Right lobe of liver (tissue), 6 donors: ENCODE data around the gene CLEC2L. TPM values are rescaled to one million over a fixed set of nuclear protein-coding genes. Genes with fewer than 3 reads are reported as not detected.

ENCODE experiments used
- ATAC-seq, 4 donors: fragments of 200-7000 bp; cut with Tn5 transposase; one replicate each; pipeline ENCODE4 v1.9.1; 2020; ENCODE audit warnings: mild to moderate bottlenecking in 4 of 4, moderate library complexity in 4 of 4
- DNase-seq, 3 donors: peaks; one replicate each; pipeline ENCODE4 v3.0.0-alpha.2; 2020
- H3K27ac ChIP-seq, 3 donors: fragments of 200-600 bp; one replicate each; pipeline ENCODE4 v1.8.0; 2022
- H3K27me3 ChIP-seq, 2 donors: fragments of 200-600 bp; one replicate each; pipeline ENCODE4 v1.8.0; 2022
- H3K36me3 ChIP-seq, 4 donors: fragments of 200-600 bp; sonication (generic) in 1 of 4; one replicate each; pipeline versions ENCODE4 v1.5.1 to v1.8.0; 2017 to 2022; ENCODE audit warnings: control low read depth in 1 of 4
- H3K4me1 ChIP-seq, 4 donors: fragments of 200-600 bp; sonication (generic) in 1 of 4; one replicate each; pipeline versions ENCODE4 v1.5.1 to v1.8.0; 2017 to 2022; ENCODE audit warnings: control low read depth in 1 of 4
- H3K4me3 ChIP-seq, 3 donors: fragments of 200-600 bp; one replicate each; pipeline ENCODE4 v1.8.0; 2022
- H3K9me3 ChIP-seq, 4 donors: fragments of 200-600 bp; sonication (generic) in 1 of 4; one replicate each; pipeline versions ENCODE4 v1.5.1 to v1.8.0; 2017 to 2022; ENCODE audit warnings: control low read depth in 1 of 4
- CTCF ChIP-seq, 4 donors: fragments of 200-600 bp in 3 of 4; fragments of 450-650 bp in 1 of 4; IDR thresholded peaks; one replicate each; pipeline versions ENCODE4 v1.5.1 to v1.8.0; 2016 to 2022; ENCODE audit warnings: antibody characterized with exemption in 4 of 4, mild to moderate bottlenecking in 2 of 4
- POLR2A ChIP-seq: fragments of 450-650 bp; IDR thresholded peaks from one replicate; pipeline ENCODE4 v1.6.1; 2017; ENCODE audit warnings: antibody characterized with exemption, mild to moderate bottlenecking
- WGBS: methylation state at CpG from one replicate; pipeline ENCODE4 v1.1.6; 2018; ENCODE audit warnings: low coverage, low lambda C conversion rate; ENCODE audit not compliant: insufficient coverage; ENCODE audit errors: missing lambda C conversion rate; 5-methylcytosine and 5-hydroxymethylcytosine counted together
- intact Hi-C, 2 donors: fragments of 100-400 bp; cut with DNase I; formaldehyde crosslinking; loops; one replicate each; pipeline versions ENCODE4 v1.11.2 to v1.14.1; 2022
- total RNA-seq, 6 experiments: library from RNA; depleted of rRNA in 2 of 6; stranded (reverse); fragments of >200 nt in 2 of 6; fragmentation: NEBNext Ultra II Directional in 3 of 6; extraction: Animal tissue kit (Norgen Biotek cat#: 25700) in 3 of 6; gene quantifications; one replicate each; pipeline versions ENCODE4 v1.1.0 to v1.2.4, GENCODE V29; 2016 to 2023
- donor health status: DM: no; HTN: yes; CAD: no.
- donor health status: DM: no; HTN: no; CAD: no.
- donor health status: DM: no; HTN: no; CAD: no.
- donor health status: DM: no; HTN: yes; CAD: no.
- donor health status: DM: no; HTN: yes; CAD: no.

The CLEC2L gene
- total RNA-seq, 6 experiments from 2014 or later, result not detected

- Histone ChIP-seq H3K36me3 (no peaks in the 10 kb centered on the region), H3K4me1 (no peaks in the 10 kb centered on the region), H3K27me3 (no peaks in the 10 kb centered on the region), H3K9me3 (no peaks in the 10 kb centered on the region), H3K4me3 (no peak overlapping the region), H3K27ac (no peak overlapping the region)
- no peak for DNase-seq
- TF ChIP-seq CTCF (IDR thresholded peaks at IDR 0.05) (no peak), POLR2A (no peak)
- intact Hi-C loops, result no loop called here
- ATAC-seq, result no peak
- 68% methylated on average over 6 of the region's 8 CpGs for WGBS
Measured at GRCh38 chr7:139557857-139558581, 34.5 kb downstream of the CLEC2L start.

- Histone ChIP-seq H3K9me3 (no peaks in the 10 kb centered on the region), H3K36me3 (peaks cover 0 to 3% (median 0%) of the 10 kb centered on the region in 4 donors), H3K4me1 (no peaks in the 10 kb centered on the region), H3K4me3 (no peak overlapping the region), H3K27ac (no peak overlapping the region), H3K27me3 (no peaks in the 10 kb centered on the region)
- ATAC-seq, result peak in 2 of 4 donors; percentile 22 to 36
- TF ChIP-seq POLR2A, result no peak
- no peak for TF ChIP-seq CTCF (IDR thresholded peaks at IDR 0.05)
- intact Hi-C loops, result no loop called here
- DNase-seq, result no peak
- WGBS, result 74% methylated on average over 15 of the region's 18 CpGs
Measured at GRCh38 chr7:139559364-139560105, 36.0 kb downstream of the CLEC2L start.

GRCh38 chr7:139560199-139560598 is 36.7 kb downstream of the CLEC2L start:
- intact Hi-C loops, result no loop called here
- peaks cover 0 to 3% (median 0%) of the 10 kb centered on the region in 4 donors for H3K36me3 ChIP-seq
- DNase-seq, result no peak
- H3K4me1 ChIP-seq, result no peaks in the 10 kb centered on the region
- TF ChIP-seq POLR2A (no peak), CTCF (IDR thresholded peaks at IDR 0.05) (no peak)
- H3K27me3 ChIP-seq, result no peaks in the 10 kb centered on the region
- ATAC-seq, result no peak
- no peak overlapping the region for H3K4me3 ChIP-seq
- no peaks in the 10 kb centered on the region for H3K9me3 ChIP-seq
- 50% methylated on average over 1 of the region's 2 CpGs for WGBS
- no peak overlapping the region for H3K27ac ChIP-seq

- Histone ChIP-seq H3K36me3 (peaks cover 0 to 3% (median 0%) of the 10 kb centered on the region in 4 donors), H3K4me1 (no peaks in the 10 kb centered on the region), H3K27ac (no peak overlapping the region), H3K4me3 (no peak overlapping the region), H3K27me3 (no peaks in the 10 kb centered on the region), H3K9me3 (no peaks in the 10 kb centered on the region)
- TF ChIP-seq CTCF (IDR thresholded peaks at IDR 0.05) (no peak), POLR2A (no peak)
- DNase-seq (no peak), ATAC-seq (peak in 1 of 4 donors; percentile 49)
- WGBS, result 92% methylated on average over 6 of the region's 11 CpGs
- intact Hi-C loops, result no loop called here
Measured at GRCh38 chr7:139560678-139561077, 37.2 kb downstream of the CLEC2L start.
